Omental fat pad (tissue), 4 donors: ENCODE data around the gene FEN1. TPM values are rescaled to one million over a fixed set of nuclear protein-coding genes. Genes with fewer than 3 reads are reported as not detected.

Experiments
- ATAC-seq: fragments of 150-250 bp; one replicate; pipeline ENCODE4 v1.9.1; 2016; ENCODE audit warnings: mild to moderate bottlenecking, moderate library complexity; ENCODE audit not compliant: low FRiP score
- DNase-seq: peaks from one replicate; pipeline ENCODE4 v3.0.0-alpha.2; 2019; ENCODE audit warnings: low spot score
- total RNA-seq, 4 donors: library from RNA; depleted of rRNA; stranded (reverse); fragments of >200 nt; gene quantifications; one replicate each; pipeline ENCODE4 v1.1.0, GENCODE V29; 2016
- TF ChIP-seq, protein P1 (sequence below), 3 donors: fragments of 450-650 bp; IDR thresholded peaks; one replicate each; pipeline ENCODE4 v1.5.1; 2016 to 2017; ENCODE audit warnings: antibody characterized with exemption in 3 of 3, mild to moderate bottlenecking in 3 of 3, moderate library complexity in 2 of 3

Gene FEN1
- 1 to 10 TPM; 4.7 to 8.9 (median 6.7) TPM for total RNA-seq

GRCh38 chr11:61792310-61793082 is at the start of gene FEN1, which contains the start of gene TMEM258:
TSS of gene FEN1 (plus strand) at chr11:61792911. CDS start at chr11:61795362, 2,451 bp downstream.
TSS of gene TMEM258 (minus strand) at chr11:61792599. CDS start at chr11:61792558, 41 bp downstream.
- DNase-seq (peak; percentile 81), ATAC-seq (peak; percentile 67)
- TF ChIP-seq, protein P1, sequence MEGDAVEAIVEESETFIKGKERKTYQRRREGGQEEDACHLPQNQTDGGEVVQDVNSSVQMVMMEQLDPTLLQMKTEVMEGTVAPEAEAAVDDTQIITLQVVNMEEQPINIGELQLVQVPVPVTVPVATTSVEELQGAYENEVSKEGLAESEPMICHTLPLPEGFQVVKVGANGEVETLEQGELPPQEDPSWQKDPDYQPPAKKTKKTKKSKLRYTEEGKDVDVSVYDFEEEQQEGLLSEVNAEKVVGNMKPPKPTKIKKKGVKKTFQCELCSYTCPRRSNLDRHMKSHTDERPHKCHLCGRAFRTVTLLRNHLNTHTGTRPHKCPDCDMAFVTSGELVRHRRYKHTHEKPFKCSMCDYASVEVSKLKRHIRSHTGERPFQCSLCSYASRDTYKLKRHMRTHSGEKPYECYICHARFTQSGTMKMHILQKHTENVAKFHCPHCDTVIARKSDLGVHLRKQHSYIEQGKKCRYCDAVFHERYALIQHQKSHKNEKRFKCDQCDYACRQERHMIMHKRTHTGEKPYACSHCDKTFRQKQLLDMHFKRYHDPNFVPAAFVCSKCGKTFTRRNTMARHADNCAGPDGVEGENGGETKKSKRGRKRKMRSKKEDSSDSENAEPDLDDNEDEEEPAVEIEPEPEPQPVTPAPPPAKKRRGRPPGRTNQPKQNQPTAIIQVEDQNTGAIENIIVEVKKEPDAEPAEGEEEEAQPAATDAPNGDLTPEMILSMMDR (IDR thresholded peaks at IDR 0.05): no peak

- ATAC-seq: no peak
- TF ChIP-seq, protein P1 (IDR thresholded peaks at IDR 0.05): no peak
- no peak for DNase-seq
These were observed 49.1 kb upstream of the FEN1 start for GRCh38 chr11:61743486-61744095.

GRCh38 chr11:61744181-61744580 is 48.5 kb upstream of the FEN1 start:
- ATAC-seq: no peak
- TF ChIP-seq, protein P1 (IDR thresholded peaks at IDR 0.05): no peak
- no peak for DNase-seq

DNA sequence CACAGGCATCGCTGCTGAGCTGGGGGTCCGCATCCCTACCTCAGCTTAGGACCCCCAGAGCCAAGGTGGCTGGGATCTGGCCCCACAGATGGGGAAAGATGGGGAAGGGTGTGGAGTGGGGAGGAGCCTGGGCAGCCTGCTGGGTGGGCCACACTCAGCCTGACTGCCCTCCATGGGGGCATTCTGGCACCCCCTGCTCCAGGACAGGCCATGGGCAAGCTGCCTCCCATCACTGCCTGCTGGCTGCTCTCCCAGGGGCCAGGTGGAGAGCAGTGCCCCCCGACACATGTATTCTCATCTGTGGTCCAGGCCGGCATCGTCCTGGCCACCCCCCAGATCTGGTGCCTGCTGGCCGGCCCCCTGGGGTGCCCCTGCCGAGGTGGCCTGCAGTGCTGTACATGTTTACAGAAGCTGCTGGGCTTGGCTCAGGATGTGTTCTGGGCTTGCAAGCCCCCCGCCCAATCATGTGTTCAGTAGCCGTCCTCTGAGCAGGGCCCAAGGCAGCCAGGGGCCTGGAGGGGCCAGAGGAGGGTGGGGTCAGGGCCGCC is 48.0 kb upstream of the FEN1 start:
- no peak for ATAC-seq

GRCh38 chr11:61745781-61746441 is 46.8 kb upstream of the FEN1 start:
- TF ChIP-seq, protein P1 (IDR thresholded peaks at IDR 0.05): no peak
- no peak for ATAC-seq

More for the DNA sequence above, 48.0 kb upstream of the FEN1 start:
- DNase-seq: no peak
- TF ChIP-seq, protein P1 (IDR thresholded peaks at IDR 0.05): no peak

GRCh38 chr11:61746442-61747191 is 46.1 kb upstream of the FEN1 start:
- no peak for DNase-seq
- no peak for ATAC-seq
- TF ChIP-seq, protein P1 (IDR thresholded peaks at IDR 0.05): no peak

More at GRCh38 chr11:61745781-61746441, 46.8 kb upstream of the FEN1 start:
- DNase-seq: no peak
